GM12874 (cell line): ENCODE data around the gene WNT2.

Experiments
- TF ChIP-seq, protein P1 (sequence below): IDR thresholded peaks from 2 replicates; pipeline ENCODE4 v1.5.1; 2011; ENCODE audit warnings: low read depth, mild to moderate bottlenecking, control low read depth, low read length, moderate library complexity; ENCODE audit not compliant: insufficient read depth

Gene WNT2

GRCh38 chr7:117323851-117324711 is 1.2 kb upstream of the WNT2 start:
- TF ChIP-seq, protein P1, sequence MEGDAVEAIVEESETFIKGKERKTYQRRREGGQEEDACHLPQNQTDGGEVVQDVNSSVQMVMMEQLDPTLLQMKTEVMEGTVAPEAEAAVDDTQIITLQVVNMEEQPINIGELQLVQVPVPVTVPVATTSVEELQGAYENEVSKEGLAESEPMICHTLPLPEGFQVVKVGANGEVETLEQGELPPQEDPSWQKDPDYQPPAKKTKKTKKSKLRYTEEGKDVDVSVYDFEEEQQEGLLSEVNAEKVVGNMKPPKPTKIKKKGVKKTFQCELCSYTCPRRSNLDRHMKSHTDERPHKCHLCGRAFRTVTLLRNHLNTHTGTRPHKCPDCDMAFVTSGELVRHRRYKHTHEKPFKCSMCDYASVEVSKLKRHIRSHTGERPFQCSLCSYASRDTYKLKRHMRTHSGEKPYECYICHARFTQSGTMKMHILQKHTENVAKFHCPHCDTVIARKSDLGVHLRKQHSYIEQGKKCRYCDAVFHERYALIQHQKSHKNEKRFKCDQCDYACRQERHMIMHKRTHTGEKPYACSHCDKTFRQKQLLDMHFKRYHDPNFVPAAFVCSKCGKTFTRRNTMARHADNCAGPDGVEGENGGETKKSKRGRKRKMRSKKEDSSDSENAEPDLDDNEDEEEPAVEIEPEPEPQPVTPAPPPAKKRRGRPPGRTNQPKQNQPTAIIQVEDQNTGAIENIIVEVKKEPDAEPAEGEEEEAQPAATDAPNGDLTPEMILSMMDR: no peak

DNA sequence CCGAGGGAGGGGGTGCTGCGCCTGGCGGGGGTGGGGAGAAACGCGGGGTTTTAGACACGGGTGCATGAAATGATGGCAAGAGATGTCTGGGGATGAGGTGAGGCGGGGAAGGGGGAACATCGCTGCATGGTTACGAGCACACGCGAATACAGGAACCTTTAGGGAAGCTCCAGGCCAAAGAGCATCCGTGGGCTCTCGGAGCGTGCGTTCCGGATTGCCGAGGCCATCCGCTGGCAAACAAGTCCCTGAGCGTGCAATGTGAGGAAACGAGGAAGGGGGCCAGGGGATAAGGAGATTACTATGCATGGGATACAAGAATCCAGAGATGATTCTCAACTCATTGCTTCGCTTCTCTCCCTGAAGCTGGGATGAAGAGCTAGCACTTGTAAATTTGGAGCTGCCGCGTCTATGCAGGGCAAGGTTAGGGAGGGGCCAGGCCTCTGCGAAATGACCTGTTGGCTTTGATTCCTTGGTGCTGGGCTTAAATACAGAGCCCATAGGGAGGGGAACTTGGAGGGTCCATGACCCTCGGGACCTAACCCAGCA is 520 bp upstream of the WNT2 start:
- TF ChIP-seq, protein P1: no peak

DNA sequence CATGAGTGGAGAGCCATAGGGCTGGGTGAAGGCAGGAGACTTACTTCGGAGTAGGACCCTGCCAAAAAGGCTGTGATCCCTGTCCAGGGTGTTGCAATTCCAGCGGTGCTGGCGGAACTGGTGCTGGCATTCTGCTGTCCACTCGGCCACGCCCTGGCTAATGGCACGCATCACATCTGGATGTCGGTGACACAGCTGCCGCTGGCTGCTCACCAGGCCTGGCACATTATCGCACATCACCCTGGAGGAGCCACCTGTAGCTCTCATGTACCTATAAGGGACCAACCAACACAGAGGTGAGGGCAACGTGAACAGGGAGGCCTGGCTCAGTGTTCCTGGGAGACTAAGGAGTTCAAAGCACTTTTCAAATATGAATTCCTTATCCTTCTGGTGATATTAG is 2.3 kb downstream of the WNT2 start:
- TF ChIP-seq, protein P1: no peak

- TF ChIP-seq, protein P1: no peak
These were observed 3.7 kb downstream of the WNT2 start for GRCh38 chr7:117319181-117319580.

- TF ChIP-seq, protein P1: no peak
These were observed 9.3 kb downstream of the WNT2 start for GRCh38 chr7:117313582-117313981.

DNA sequence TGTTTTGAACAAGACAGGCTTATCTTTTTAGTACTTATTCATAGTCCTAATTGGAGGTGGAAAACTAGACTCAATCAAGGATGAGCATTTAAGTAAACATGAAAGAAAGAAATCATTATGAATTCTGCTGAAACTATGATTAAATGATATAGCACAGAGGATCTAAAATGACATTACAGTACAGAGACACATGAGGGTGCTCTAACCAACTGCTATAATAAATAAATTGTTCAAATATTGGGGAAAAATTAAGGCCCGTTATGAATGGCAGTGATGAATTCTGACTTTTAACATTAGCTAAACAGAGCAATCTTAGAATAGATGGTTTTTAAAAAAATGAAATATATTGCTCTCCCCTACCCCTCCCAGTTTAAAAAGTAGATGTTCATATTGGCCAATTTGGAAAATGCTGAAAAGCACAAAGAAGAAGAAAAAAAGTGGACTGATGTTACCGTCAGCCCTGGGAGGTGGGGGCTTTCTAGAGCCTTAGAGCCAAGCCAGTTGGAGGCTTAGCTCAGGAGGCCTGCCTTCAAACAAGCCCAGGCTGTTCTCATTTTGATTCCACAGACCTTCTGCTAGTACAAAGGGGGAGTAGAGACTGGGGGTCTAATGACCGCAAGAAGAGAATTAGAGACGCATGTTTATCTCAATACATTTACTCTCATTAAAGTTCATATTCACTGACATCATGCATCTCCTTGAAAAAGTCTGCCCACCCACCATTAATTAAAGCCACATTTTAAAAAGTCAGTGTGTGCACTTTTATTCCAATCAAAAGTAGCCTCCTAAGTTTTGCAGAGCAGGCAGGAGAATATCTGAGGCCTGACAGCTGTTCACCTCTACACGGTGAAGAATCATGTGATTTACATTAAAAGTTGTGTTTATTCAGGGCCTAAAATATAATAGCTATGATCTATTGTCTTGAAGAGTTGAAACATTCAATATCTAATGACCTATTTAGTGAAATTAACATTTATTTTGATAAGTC is 10.0 kb downstream of the WNT2 start:
- TF ChIP-seq, protein P1: no peak

GRCh38 chr7:117308891-117309290 is 14.0 kb downstream of the WNT2 start:
- TF ChIP-seq, protein P1: no peak
